SK-N-SH (cell line): ENCODE data around the gene ELAC2. TPM values are rescaled to one million over a fixed set of nuclear protein-coding genes. Genes with fewer than 3 reads are reported as not detected.

ENCODE experiments used
- CTCF ChIA-PET: fragments of 300-600, 350-600 bp; formaldehyde crosslinking; extraction: SDS; loops from one replicate; lab custom pipeline; 2021; lab: Yijun Ruan, JAX
- POLR2A ChIA-PET: fragments of 350-600 bp; sonication (Branson Sonifier 250); formaldehyde crosslinking; extraction: SDS; loops from one replicate; lab custom pipeline; 2020; ENCODE audit warnings: antibody characterized with exemption, inconsistent platforms; lab: Yijun Ruan, JAX
- DNase-seq: peaks from one replicate; pipeline ENCODE4 v3.0.0; 2012
- H2AFZ ChIP-seq: fragments of 200-600 bp; sonication (generic); 2 replicates; pipeline ENCODE4 v1.8.1; 2016; ENCODE audit warnings: antibody characterized with exemption, mild to moderate bottlenecking, low read depth
- H3F3A ChIP-seq: fragments of 200-600 bp; sonication (generic); replicated peaks from 2 replicates; pipeline ENCODE3; 2016; ENCODE audit warnings: antibody characterized with exemption, mild to moderate bottlenecking; ENCODE audit not compliant: insufficient read depth
- H3K27ac ChIP-seq, 2 experiments: fragments of 200-500 bp in 1 of 2; fragments of 200-600 bp in 1 of 2; sonication (Bioruptor generic) in 1 of 2; sonication (generic), shearing (Covaris generic) in 1 of 2; 2 replicates each; pipeline versions ENCODE4 v1.5.1 to v1.6.1; 2014 to 2016; ENCODE audit warnings: low read depth in 2 of 2, inconsistent platforms in 1 of 2, low read length in 1 of 2, mild to moderate bottlenecking in 1 of 2, mixed read lengths in 1 of 2
- H3K27me3 ChIP-seq: fragments of 200-600 bp; sonication (generic), shearing (Covaris generic); 2 replicates; pipeline ENCODE4 v1.6.1; 2016; ENCODE audit warnings: mixed run types; ENCODE audit not compliant: insufficient read depth
- H3K36me3 ChIP-seq, 2 experiments: fragments of 200-500 bp in 1 of 2; fragments of 200-600 bp in 1 of 2; sonication (Bioruptor generic) in 1 of 2; sonication (generic) in 1 of 2; replicated peaks in 1 of 2; 2 replicates each; pipeline versions ENCODE3 to v1.5.1; 2014 to 2016; ENCODE audit warnings: low read length in 1 of 2, mild to moderate bottlenecking in 1 of 2; ENCODE audit not compliant: insufficient read depth in 2 of 2, control insufficient read depth in 1 of 2
- H3K4me1 ChIP-seq, 2 experiments: fragments of 200-500 bp in 1 of 2; fragments of 200-600 bp in 1 of 2; sonication (Bioruptor generic) in 1 of 2; sonication (generic), shearing (Covaris generic) in 1 of 2; 2 replicates each; pipeline versions ENCODE4 v1.5.1 to v1.6.1; 2014 to 2016; ENCODE audit warnings: low read depth in 1 of 2, low read length in 1 of 2, mixed run types in 1 of 2; ENCODE audit not compliant: insufficient read depth in 2 of 2, control insufficient read depth in 1 of 2
- H3K4me2 ChIP-seq: fragments of 200-600 bp; sonication (generic), shearing (Covaris generic); 2 replicates; pipeline ENCODE4 v1.6.1; 2017; ENCODE audit warnings: mixed run types
- H3K4me3 ChIP-seq, 2 experiments: fragments of 200-500 bp in 1 of 2; fragments of 200-600 bp in 1 of 2; sonication (Bioruptor generic) in 1 of 2; sonication (generic), shearing (Covaris generic) in 1 of 2; 2 replicates each; pipeline versions ENCODE4 v1.5.1 to v1.8.1; 2014 to 2016; ENCODE audit warnings: low read depth in 2 of 2, inconsistent platforms in 1 of 2, low read length in 1 of 2, mild to moderate bottlenecking in 1 of 2, mixed read lengths in 1 of 2, moderate library complexity in 1 of 2
- H3K79me2 ChIP-seq: fragments of 200-600 bp; sonication (generic); 2 replicates; pipeline ENCODE4 v1.8.1; 2017; ENCODE audit warnings: mild to moderate bottlenecking; ENCODE audit not compliant: insufficient read depth
- H3K9ac ChIP-seq: fragments of 200-600 bp; sonication (generic); 2 replicates; pipeline ENCODE4 v1.6.1; 2017; ENCODE audit warnings: mixed run types
- H3K9me2 ChIP-seq: fragments of 200-600 bp; sonication (generic); 2 replicates; pipeline ENCODE4 v1.6.1; 2017; ENCODE audit warnings: mixed run types
- H3K9me3 ChIP-seq: fragments of 200-600 bp; sonication (generic); 2 replicates; pipeline ENCODE4 v1.6.1; 2017; ENCODE audit warnings: mixed run types, mild to moderate bottlenecking, moderate library complexity
- H4K20me1 ChIP-seq: fragments of 200-600 bp; sonication (generic); 2 replicates; pipeline ENCODE4 v1.6.1; 2017; ENCODE audit warnings: mild to moderate bottlenecking, mixed run types; ENCODE audit not compliant: insufficient read depth
- CTCF ChIP-seq: fragments of 200-600 bp; sonication (generic); IDR thresholded peaks from 2 replicates; pipeline ENCODE4 v1.6.1; 2017; ENCODE audit warnings: antibody characterized with exemption, mild to moderate bottlenecking, moderate library complexity
- ELF1 ChIP-seq: IDR thresholded peaks from 2 replicates; pipeline ENCODE4 v1.4.0; 2012
- EZH2phosphoT487 ChIP-seq: fragments of 200-600 bp; sonication (generic); IDR thresholded peaks from 2 replicates; pipeline ENCODE4 v1.6.1; 2017; ENCODE audit warnings: low read depth, mixed run types, mild to moderate bottlenecking, antibody characterized with exemption, moderate library complexity, borderline replicate concordance
- FOSL2 ChIP-seq: IDR thresholded peaks from 2 replicates; pipeline ENCODE4 v1.4.0; 2012; ENCODE audit warnings: low read depth, mild to moderate bottlenecking, moderate library complexity, borderline replicate concordance
- FOXM1 ChIP-seq: IDR thresholded peaks from 2 replicates; pipeline ENCODE4 v1.4.0; 2012; ENCODE audit warnings: low read depth, mild to moderate bottlenecking
- MEF2A ChIP-seq: IDR thresholded peaks from 2 replicates; pipeline ENCODE4 v1.4.0; 2012; ENCODE audit warnings: low read depth, borderline replicate concordance
- NFIC ChIP-seq: IDR thresholded peaks from 2 replicates; pipeline ENCODE4 v1.4.0; 2012; ENCODE audit warnings: borderline replicate concordance
- POLR2AphosphoS5 ChIP-seq: IDR thresholded peaks from 2 replicates; pipeline ENCODE4 v1.6.1; 2012; ENCODE audit warnings: low read depth, low read length
- RCOR1 ChIP-seq: fragments of 150-350 bp; IDR thresholded peaks from 2 replicates; pipeline ENCODE4 v1.6.1; 2017; ENCODE audit warnings: antibody characterized with exemption, low read length
- REST ChIP-seq: IDR thresholded peaks from 2 replicates; pipeline ENCODE4 v1.6.1; 2012; ENCODE audit warnings: mild to moderate bottlenecking, low read depth, low read length, moderate library complexity
- RFX5 ChIP-seq: IDR thresholded peaks from 2 replicates; pipeline ENCODE4 v1.6.1; 2012; ENCODE audit warnings: mild to moderate bottlenecking, improper control_type of control experiment, low read length
- SMC3 ChIP-seq: IDR thresholded peaks from 2 replicates; pipeline ENCODE4 v1.6.1; 2012; ENCODE audit warnings: low read depth, low read length, improper control_type of control experiment
- TAF1 ChIP-seq: IDR thresholded peaks from 2 replicates; pipeline ENCODE4 v1.6.1; 2012; ENCODE audit warnings: low read depth, mild to moderate bottlenecking, low read length, moderate library complexity, borderline replicate concordance
- WGBS: methylation state at CpG from one replicate; pipeline ENCODE4 v1.1.6; 2017; ENCODE audit warnings: low lambda C conversion rate; 5-methylcytosine and 5-hydroxymethylcytosine counted together
- polyA plus RNA-seq, 3 experiments: library from polyadenylated mRNA; depleted of rRNA; stranded (reverse); fragments of >200 nt; gene quantifications; 2 replicates each; pipeline ENCODE4 v1.2.3, GENCODE V29; 2012

Gene ELAC2
- polyA plus RNA-seq, 1 of the 3 experiments (the other 2 are of a cell fraction) = 77.6 TPM

- Histone ChIP-seq H3K4me1 (no peaks in the 10 kb centered on the region), H4K20me1 (no peaks in the 10 kb centered on the region), H3K36me3 (peaks cover 67% of the 10 kb centered on the region in 2 experiments), H3K9me2 (no peaks in the 10 kb centered on the region), H3K4me3 (no peak overlapping the region), H3K9ac (no peak overlapping the region), H3K79me2 (peaks cover 2% of the 10 kb centered on the region; the same call in 1 of the 2 replicates), H3F3A (no peaks in the 10 kb centered on the region), H3K4me2 (no peak overlapping the region), H3K27ac (no peak overlapping the region), H3K27me3 (no peaks in the 10 kb centered on the region), H2AFZ (no peak overlapping the region), H3K9me3 (no peaks in the 10 kb centered on the region)
- POLR2A ChIA-PET = no interaction called here
- 83% methylated on average over 5 of the region's 7 CpGs for WGBS
- DNase-seq = no peak
- no peak for TF ChIP-seq POLR2AphosphoS5
- CTCF ChIA-PET = interaction anchor here (1.0 kb wide), 1 partner anchor 20 kb away, joined by 5 read pairs; no protein-coding TSS in a partner anchor
These were observed 6.9 kb downstream of the ELAC2 start for GRCh38 chr17:13010959-13011358.

DNA sequence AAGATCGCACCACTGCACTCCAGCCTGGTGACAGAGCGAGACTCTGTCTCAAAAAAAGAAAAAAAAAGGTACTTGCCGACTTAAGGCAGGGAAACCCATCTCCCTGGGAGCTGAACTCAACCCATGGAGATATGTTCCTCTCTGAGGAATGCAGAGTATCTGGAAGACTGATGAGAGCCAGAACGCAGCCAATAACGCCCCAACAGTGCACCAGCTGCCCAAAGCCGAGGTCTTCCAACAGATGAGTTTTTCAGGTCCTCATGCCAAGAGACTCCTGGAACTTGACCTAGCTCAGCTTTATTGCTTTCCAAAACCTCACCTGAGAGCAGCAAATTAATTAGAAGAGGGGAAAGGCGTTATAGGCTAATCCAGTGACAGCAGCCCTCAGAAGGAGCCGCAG lies 9.4 kb downstream of the ELAC2 start:
- Histone ChIP-seq H3F3A (no peaks in the 10 kb centered on the region), H3K4me1 (no peaks in the 10 kb centered on the region), H3K9me3 (no peaks in the 10 kb centered on the region), H3K27ac (no peak overlapping the region), H3K27me3 (no peaks in the 10 kb centered on the region), H3K36me3 (peaks cover 44 to 67% of the 10 kb centered on the region in 2 experiments), H3K4me2 (no peak overlapping the region), H3K9me2 (no peaks in the 10 kb centered on the region), H2AFZ (no peak overlapping the region), H4K20me1 (no peaks in the 10 kb centered on the region), H3K9ac (no peak overlapping the region), H3K79me2 (no peaks in the 10 kb centered on the region), H3K4me3 (no peak overlapping the region)
- no peak for DNase-seq
- 93% methylated on average over 8 of the region's 8 CpGs for WGBS
- TF ChIP-seq RCOR1 (no peak), ELF1 (no peak), MEF2A (no peak), TAF1 (no peak), EZH2phosphoT487 (no peak), CTCF (no peak)
- ChIA-PET CTCF (interaction anchor here (1.0 to 1.7 kb wide), 3 partner anchors 10 to 463 kb away, joined by 3 to 8 read pairs (median 7); partner anchors contain the start of gene ELAC2), POLR2A (no interaction called here)

- Histone ChIP-seq H3K4me2 (no peak overlapping the region), H3K9ac (no peak overlapping the region), H3K4me1 (no peaks in the 10 kb centered on the region), H3K4me3 (no peak overlapping the region), H2AFZ (no peak overlapping the region)
- CTCF ChIA-PET = interaction anchor here (1.5 to 4.8 kb wide), 4 partner anchors 11 to 25 kb away, joined by 3 to 37 read pairs (median 12); no protein-coding TSS in a partner anchor
- TF ChIP-seq FOXM1 (no peak), FOSL2 (no peak), NFIC (no peak), REST (no peak), RFX5 (no peak), SMC3 (no peak)
- TF ChIP-seq, all 33 proteins: peak for 0
- H4K20me1 ChIP-seq = no peaks in the 10 kb centered on the region; the same call in 1 of the 2 replicates
- H3K27ac ChIP-seq = no peak overlapping the region
- H3K9me3 ChIP-seq = no peaks in the 10 kb centered on the region
- H3K36me3 ChIP-seq = peaks cover 40 to 64% of the 10 kb centered on the region in 2 experiments
- H3K9me2 ChIP-seq = no peaks in the 10 kb centered on the region
- DNase-seq = no peak
- H3K27me3 ChIP-seq = no peaks in the 10 kb centered on the region
- no peaks in the 10 kb centered on the region for H3K79me2 ChIP-seq
- POLR2A ChIA-PET = no interaction called here
- H3F3A ChIP-seq = no peaks in the 10 kb centered on the region
- WGBS = 88% methylated on average over 5 of the region's 6 CpGs
These were observed 12.3 kb downstream of the ELAC2 start for GRCh38 chr17:13005530-13005929.
